HCT116 (cell line): ENCODE data around the gene CPNE5. TPM values are rescaled to one million over a fixed set of nuclear protein-coding genes. Genes with fewer than 3 reads are reported as not detected.

Experiments
- ATAC-seq: fragments of 200-7000 bp; cut with Tn5 transposase; 2 replicates; pipeline ENCODE4 v1.9.1; 2020; ENCODE audit warnings: mild to moderate bottlenecking, moderate library complexity
- BruUV-seq: library from RNA; stranded (reverse); fragments of 400-500 nt; replicated peaks from 2 replicates; lab custom pipeline; 2021; lab: Mats Ljungman, UMichigan
- CTCF ChIA-PET: fragments of 300-600 bp; sonication (Branson Sonifier 250); formaldehyde crosslinking; loops from one replicate; lab custom pipeline; 2021; ENCODE audit warnings: antibody characterized with exemption; lab: Charles Lee
- POLR2A ChIA-PET: fragments of 300-600, 350-600 bp; sonication (Branson Sonifier 250); formaldehyde crosslinking; loops from one replicate; lab custom pipeline; 2021; ENCODE audit warnings: antibody characterized with exemption; lab: Charles Lee
- RAD21 ChIA-PET, 2 experiments: fragments of 300-600 bp; sonication (Branson Sonifier 250); formaldehyde crosslinking; loops; one replicate each; lab custom pipeline; 2023; ENCODE audit warnings: low total read pairs in 2 of 2; ENCODE audit not compliant: uncharacterized antibody in 2 of 2, unreplicated experiment in 2 of 2, low non-redundant PET in 1 of 2; lab: Charles Lee
- DNase-seq: peaks from one replicate; pipeline ENCODE4 v3.0.0-alpha.2; 2010; ENCODE audit warnings: low read depth, low spot score
- H2AFZ ChIP-seq: fragments of 200-600 bp; shearing (Covaris generic), sonication (generic); 2 replicates; pipeline ENCODE4 v1.6.1; 2017; ENCODE audit warnings: low read depth, mixed run types, mixed read lengths, antibody characterized with exemption, low read length; ENCODE audit not compliant: poor library complexity, severe bottlenecking
- H3K27ac ChIP-seq: 2 replicates; pipeline ENCODE4 v1.5.1; 2012; ENCODE audit warnings: low read depth, low read length
- H3K27me3 ChIP-seq: fragments of 200-600 bp; sonication (generic); 2 replicates; pipeline ENCODE4 v1.6.1; 2016; ENCODE audit warnings: mixed run types, low read length, mixed read lengths; ENCODE audit not compliant: insufficient read depth
- H3K36me3 ChIP-seq, 2 experiments: fragments of 200-500 bp in 1 of 2; fragments of 200-600 bp in 1 of 2; sonication (Bioruptor generic) in 1 of 2; sonication (generic) in 1 of 2; 2 replicates each; pipeline versions ENCODE4 v1.5.1 to v1.6.1; 2014 to 2016; ENCODE audit warnings: low read length in 2 of 2, inconsistent platforms in 1 of 2, mixed read lengths in 1 of 2, mixed run types in 1 of 2; ENCODE audit not compliant: insufficient read depth in 2 of 2, control insufficient read depth in 1 of 2
- H3K4me1 ChIP-seq, 2 experiments: fragments of 200-600 bp in 1 of 2; sonication (generic) in 1 of 2; 2 replicates each; pipeline versions ENCODE4 v1.5.1 to v1.6.1; 2012 to 2017; ENCODE audit warnings: low read length in 2 of 2, inconsistent platforms in 1 of 2, mild to moderate bottlenecking in 1 of 2, mixed read lengths in 1 of 2, mixed run types in 1 of 2, moderate library complexity in 1 of 2; ENCODE audit not compliant: insufficient read depth in 2 of 2, control insufficient read depth in 1 of 2
- H3K4me2 ChIP-seq: fragments of 200-600 bp; sonication (generic); 2 replicates; pipeline ENCODE4 v1.6.1; 2017; ENCODE audit warnings: mixed run types, low read length, mixed read lengths
- H3K4me3 ChIP-seq, 2 experiments: fragments of 200-600 bp in 1 of 2; sonication (generic) in 1 of 2; replicated peaks in 1 of 2; 2 replicates each; pipeline ENCODE4 v1.5.1; 2011 to 2016; ENCODE audit warnings: low read length in 2 of 2, control low read depth in 1 of 2, low read depth in 1 of 2, mild to moderate bottlenecking in 1 of 2, mixed read lengths in 1 of 2, mixed run types in 1 of 2
- H3K79me2 ChIP-seq: fragments of 200-600 bp; sonication (generic); 2 replicates; pipeline ENCODE4 v1.6.1; 2017; ENCODE audit warnings: mild to moderate bottlenecking, mixed run types, low read length, moderate library complexity, mixed read lengths; ENCODE audit not compliant: insufficient read depth
- H3K9ac ChIP-seq: fragments of 200-600 bp; sonication (generic); 2 replicates; pipeline ENCODE4 v1.6.1; 2016; ENCODE audit warnings: low read length, mixed read lengths
- H3K9me2 ChIP-seq: fragments of 200-600 bp; sonication (generic), shearing (Covaris generic); 2 replicates; pipeline ENCODE4 v1.6.1; 2017; ENCODE audit warnings: mixed run types, mild to moderate bottlenecking, moderate library complexity; ENCODE audit not compliant: insufficient read depth
- H3K9me3 ChIP-seq, 2 experiments: fragments of 200-500 bp in 1 of 2; fragments of 200-600 bp in 1 of 2; sonication (Bioruptor generic) in 1 of 2; sonication (generic) in 1 of 2; 2 replicates each; pipeline ENCODE4 v1.6.1; 2014 to 2017; ENCODE audit warnings: low read length in 2 of 2, mixed read lengths in 2 of 2, inconsistent platforms in 1 of 2, low read depth in 1 of 2, mild to moderate bottlenecking in 1 of 2, mixed run types in 1 of 2, moderate library complexity in 1 of 2; ENCODE audit not compliant: control insufficient read depth in 1 of 2, insufficient read depth in 1 of 2
- H4K20me1 ChIP-seq: fragments of 200-600 bp; sonication (generic), shearing (Covaris generic); 2 replicates; pipeline ENCODE4 v1.6.1; 2017; ENCODE audit warnings: mixed run types, mild to moderate bottlenecking, moderate library complexity; ENCODE audit not compliant: insufficient read depth
- ELF1 ChIP-seq: IDR thresholded peaks from 2 replicates; pipeline ENCODE4 v1.6.1; 2012; ENCODE audit warnings: low read depth, borderline replicate concordance
- EZH2 ChIP-seq: fragments of 200-600 bp; sonication (generic); IDR thresholded peaks from 2 replicates; pipeline ENCODE4 v1.6.1; 2017; ENCODE audit warnings: antibody characterized with exemption, mixed run types
- FOSL1 ChIP-seq: IDR thresholded peaks from 2 replicates; pipeline ENCODE4 v1.6.1; 2012; ENCODE audit warnings: low read depth
- JUND ChIP-seq: IDR thresholded peaks from 2 replicates; pipeline ENCODE4 v1.6.1; 2012
- MAX ChIP-seq: IDR thresholded peaks from 2 replicates; pipeline ENCODE4 v1.6.1; 2012
- POLR2A ChIP-seq: IDR thresholded peaks from 2 replicates; pipeline ENCODE4 v1.7.0; 2011; ENCODE audit warnings: borderline replicate concordance; ENCODE audit not compliant: insufficient read depth, insufficient read length; ENCODE audit errors: extremely low read depth
- RAD21 ChIP-seq: IDR thresholded peaks from 2 replicates; pipeline ENCODE4 v1.6.1; 2012; ENCODE audit warnings: low read depth, mild to moderate bottlenecking
- TCF7L2 ChIP-seq: IDR thresholded peaks from 2 replicates; pipeline ENCODE4 v1.7.0; 2011; ENCODE audit warnings: borderline replicate concordance, inconsistent platforms; ENCODE audit not compliant: insufficient read depth, insufficient read length; ENCODE audit errors: extremely low read depth
- YY1 ChIP-seq: IDR thresholded peaks from 2 replicates; pipeline ENCODE4 v1.6.1; 2011; ENCODE audit warnings: low read length, low read depth, moderate library complexity, mild to moderate bottlenecking; ENCODE audit not compliant: insufficient replicate concordance; ENCODE audit errors: extremely low read depth
- ZBTB33 ChIP-seq: IDR thresholded peaks from 2 replicates; pipeline ENCODE4 v1.6.1; 2011; ENCODE audit warnings: mild to moderate bottlenecking, low read length, moderate library complexity; ENCODE audit not compliant: insufficient replicate concordance; ENCODE audit errors: extremely low read depth
- ZFX ChIP-seq: fragments of 450-650 bp; IDR thresholded peaks from 2 replicates; pipeline ENCODE4 v1.6.1; 2017
- ZNF274 ChIP-seq: fragments of 200-500 bp; sonication (Bioruptor generic); IDR thresholded peaks from 2 replicates; pipeline ENCODE4 v1.6.1; 2014; ENCODE audit warnings: mild to moderate bottlenecking, low read depth, low read length, inconsistent platforms
- intact Hi-C: fragments of 100-400 bp; cut with micrococcal nuclease; formaldehyde crosslinking; loops from 2 replicates; pipeline ENCODE4 v1.10.0; 2022
- total RNA-seq: library from RNA; stranded (reverse); gene quantifications from one replicate; pipeline ENCODE4 v1.2.1, GENCODE V29; 2021; ENCODE audit not compliant: unreplicated experiment
- TF ChIP-seq, protein P1 (sequence below): IDR thresholded peaks from 2 replicates; pipeline ENCODE4 v1.6.1; 2012

CPNE5 gene
- total RNA-seq, 1 experiment from 2014 or later: not detected

- no peak for TF ChIP-seq ZBTB33
- TF ChIP-seq ZNF274: no peak
- no peak for TF ChIP-seq TCF7L2
- no peak for TF ChIP-seq YY1
- no peak for TF ChIP-seq ELF1
- no peak for TF ChIP-seq EZH2
- no peak for TF ChIP-seq RAD21
- no peak for TF ChIP-seq ZFX
Measured at GRCh38 chr6:36847152-36847551, 7.9 kb upstream of the CPNE5 start (continued).

DNA sequence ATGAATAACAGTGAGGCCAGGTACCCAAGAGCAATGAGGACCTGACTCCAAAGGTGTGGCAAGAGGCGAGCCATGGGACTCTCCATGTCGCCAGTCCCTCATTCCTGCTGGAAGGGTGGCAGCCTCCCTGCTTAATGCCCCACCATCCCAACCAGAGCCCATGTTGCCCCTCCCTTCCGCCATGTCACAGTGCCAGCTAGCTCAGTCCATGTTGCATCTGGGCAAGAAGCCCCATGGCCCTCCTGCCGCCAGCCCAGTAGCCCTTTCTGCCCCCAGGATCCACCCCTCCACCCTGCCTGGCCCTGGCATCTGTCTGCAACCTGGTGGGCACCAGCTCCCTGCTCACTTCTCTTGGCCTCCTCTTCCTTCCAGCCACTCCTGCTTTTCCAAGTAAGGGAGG is 6.0 kb upstream of the CPNE5 start:
- Histone ChIP-seq H4K20me1 (no peaks in the 10 kb centered on the region), H2AFZ (no peak overlapping the region), H3K27me3 (no peaks in the 10 kb centered on the region), H3K9me3 (no peaks in the 10 kb centered on the region), H3K79me2 (no peaks in the 10 kb centered on the region), H3K4me3 (no peak overlapping the region), H3K27ac (no peak overlapping the region), H3K9me2 (no peaks in the 10 kb centered on the region), H3K4me1 (no peaks in the 10 kb centered on the region; a peak in 1 of 4 replicates), H3K4me2 (no peak overlapping the region), H3K36me3 (no peaks in the 10 kb centered on the region), H3K9ac (no peak overlapping the region)
- ChIA-PET CTCF (no interaction called here), POLR2A (no interaction called here), RAD21 (no interaction called here)
- ATAC-seq: no peak
- no peak for DNase-seq
- intact Hi-C loops: no loop called here
- TF ChIP-seq YY1 (no peak), FOSL1 (no peak), POLR2A (no peak), JUND (no peak), MAX (no peak)
- TF ChIP-seq, protein P1, sequence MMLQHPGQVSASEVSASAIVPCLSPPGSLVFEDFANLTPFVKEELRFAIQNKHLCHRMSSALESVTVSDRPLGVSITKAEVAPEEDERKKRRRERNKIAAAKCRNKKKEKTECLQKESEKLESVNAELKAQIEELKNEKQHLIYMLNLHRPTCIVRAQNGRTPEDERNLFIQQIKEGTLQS: no peak
- no TSS peak for BruUV-seq
